ENCODE measurements around the gene KRTAP3-1.
"Not testable (repeated sequence)": the region's sequence is repeated elsewhere in the genome, so short reads cannot be mapped to it uniquely, and the experiment has no call there.

DNA sequence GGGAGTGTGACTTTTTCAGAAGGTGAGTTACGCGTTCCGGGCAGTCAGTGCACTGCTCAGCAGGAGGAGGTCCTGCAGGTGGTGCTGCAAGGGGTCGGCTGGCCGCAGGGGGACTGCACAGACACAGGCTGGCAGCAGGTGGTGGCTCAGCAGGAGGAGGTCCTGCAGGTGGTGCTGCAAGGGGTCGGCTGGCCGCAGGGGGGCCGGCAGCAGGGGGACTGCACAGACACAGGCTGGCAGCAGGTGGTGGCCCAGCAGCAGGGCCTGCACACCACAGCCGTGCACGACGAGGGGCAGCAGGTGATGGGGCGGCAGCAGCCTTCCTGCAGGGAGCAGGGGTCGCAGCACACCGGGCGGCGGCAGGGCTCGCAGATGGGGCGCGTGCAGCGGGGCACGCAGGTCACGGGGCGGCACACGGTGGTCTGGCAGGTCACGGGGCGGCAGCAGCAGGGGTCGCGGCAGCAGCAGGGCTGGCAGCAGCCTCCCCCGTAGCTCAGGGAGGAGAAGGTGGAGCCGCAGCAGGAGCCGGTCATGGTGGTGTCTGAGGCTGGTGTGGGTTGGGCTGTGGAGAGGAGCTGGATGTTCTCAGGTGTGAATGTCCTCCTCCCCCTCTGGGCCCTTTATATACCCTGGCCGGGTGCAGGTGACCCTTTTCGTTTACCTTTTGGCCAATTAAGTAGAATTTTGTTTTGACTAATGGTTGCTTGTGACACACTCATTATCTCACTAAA is 38.0 kb upstream of the KRTAP3-1 start, which contains the start of gene KRTAP2-1:
- TF ChIP-seq, protein P1, sequence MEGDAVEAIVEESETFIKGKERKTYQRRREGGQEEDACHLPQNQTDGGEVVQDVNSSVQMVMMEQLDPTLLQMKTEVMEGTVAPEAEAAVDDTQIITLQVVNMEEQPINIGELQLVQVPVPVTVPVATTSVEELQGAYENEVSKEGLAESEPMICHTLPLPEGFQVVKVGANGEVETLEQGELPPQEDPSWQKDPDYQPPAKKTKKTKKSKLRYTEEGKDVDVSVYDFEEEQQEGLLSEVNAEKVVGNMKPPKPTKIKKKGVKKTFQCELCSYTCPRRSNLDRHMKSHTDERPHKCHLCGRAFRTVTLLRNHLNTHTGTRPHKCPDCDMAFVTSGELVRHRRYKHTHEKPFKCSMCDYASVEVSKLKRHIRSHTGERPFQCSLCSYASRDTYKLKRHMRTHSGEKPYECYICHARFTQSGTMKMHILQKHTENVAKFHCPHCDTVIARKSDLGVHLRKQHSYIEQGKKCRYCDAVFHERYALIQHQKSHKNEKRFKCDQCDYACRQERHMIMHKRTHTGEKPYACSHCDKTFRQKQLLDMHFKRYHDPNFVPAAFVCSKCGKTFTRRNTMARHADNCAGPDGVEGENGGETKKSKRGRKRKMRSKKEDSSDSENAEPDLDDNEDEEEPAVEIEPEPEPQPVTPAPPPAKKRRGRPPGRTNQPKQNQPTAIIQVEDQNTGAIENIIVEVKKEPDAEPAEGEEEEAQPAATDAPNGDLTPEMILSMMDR (conservative IDR thresholded peaks at IDR 0.05; ENCODE audit: low read depth in 2 of 2): not testable (repeated sequence)
- TF ChIP-seq EZH2 (IDR thresholded peaks at IDR 0.05; ENCODE audit: low read depth, unreplicated experiment); POLR2AphosphoS5 (IDR thresholded peaks at IDR 0.05; ENCODE audit: low read depth); EZH2phosphoT487 (IDR thresholded peaks at IDR 0.05; ENCODE audit: unreplicated experiment); NANOG (IDR thresholded peaks at IDR 0.05; ENCODE audit: borderline replicate concordance); CREB1 (CRISPR knock-in tag; IDR thresholded peaks at IDR 0.05; ENCODE audit: low read depth): not testable (repeated sequence)
- TF ChIP-seq, protein P2, sequence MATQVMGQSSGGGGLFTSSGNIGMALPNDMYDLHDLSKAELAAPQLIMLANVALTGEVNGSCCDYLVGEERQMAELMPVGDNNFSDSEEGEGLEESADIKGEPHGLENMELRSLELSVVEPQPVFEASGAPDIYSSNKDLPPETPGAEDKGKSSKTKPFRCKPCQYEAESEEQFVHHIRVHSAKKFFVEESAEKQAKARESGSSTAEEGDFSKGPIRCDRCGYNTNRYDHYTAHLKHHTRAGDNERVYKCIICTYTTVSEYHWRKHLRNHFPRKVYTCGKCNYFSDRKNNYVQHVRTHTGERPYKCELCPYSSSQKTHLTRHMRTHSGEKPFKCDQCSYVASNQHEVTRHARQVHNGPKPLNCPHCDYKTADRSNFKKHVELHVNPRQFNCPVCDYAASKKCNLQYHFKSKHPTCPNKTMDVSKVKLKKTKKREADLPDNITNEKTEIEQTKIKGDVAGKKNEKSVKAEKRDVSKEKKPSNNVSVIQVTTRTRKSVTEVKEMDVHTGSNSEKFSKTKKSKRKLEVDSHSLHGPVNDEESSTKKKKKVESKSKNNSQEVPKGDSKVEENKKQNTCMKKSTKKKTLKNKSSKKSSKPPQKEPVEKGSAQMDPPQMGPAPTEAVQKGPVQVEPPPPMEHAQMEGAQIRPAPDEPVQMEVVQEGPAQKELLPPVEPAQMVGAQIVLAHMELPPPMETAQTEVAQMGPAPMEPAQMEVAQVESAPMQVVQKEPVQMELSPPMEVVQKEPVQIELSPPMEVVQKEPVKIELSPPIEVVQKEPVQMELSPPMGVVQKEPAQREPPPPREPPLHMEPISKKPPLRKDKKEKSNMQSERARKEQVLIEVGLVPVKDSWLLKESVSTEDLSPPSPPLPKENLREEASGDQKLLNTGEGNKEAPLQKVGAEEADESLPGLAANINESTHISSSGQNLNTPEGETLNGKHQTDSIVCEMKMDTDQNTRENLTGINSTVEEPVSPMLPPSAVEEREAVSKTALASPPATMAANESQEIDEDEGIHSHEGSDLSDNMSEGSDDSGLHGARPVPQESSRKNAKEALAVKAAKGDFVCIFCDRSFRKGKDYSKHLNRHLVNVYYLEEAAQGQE (IDR thresholded peaks at IDR 0.05; ENCODE audit: unreplicated experiment): not testable (repeated sequence)
- TF ChIP-seq, protein P3, sequence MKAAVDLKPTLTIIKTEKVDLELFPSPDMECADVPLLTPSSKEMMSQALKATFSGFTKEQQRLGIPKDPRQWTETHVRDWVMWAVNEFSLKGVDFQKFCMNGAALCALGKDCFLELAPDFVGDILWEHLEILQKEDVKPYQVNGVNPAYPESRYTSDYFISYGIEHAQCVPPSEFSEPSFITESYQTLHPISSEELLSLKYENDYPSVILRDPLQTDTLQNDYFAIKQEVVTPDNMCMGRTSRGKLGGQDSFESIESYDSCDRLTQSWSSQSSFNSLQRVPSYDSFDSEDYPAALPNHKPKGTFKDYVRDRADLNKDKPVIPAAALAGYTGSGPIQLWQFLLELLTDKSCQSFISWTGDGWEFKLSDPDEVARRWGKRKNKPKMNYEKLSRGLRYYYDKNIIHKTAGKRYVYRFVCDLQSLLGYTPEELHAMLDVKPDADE (IDR thresholded peaks at IDR 0.05): not testable (repeated sequence)
